Uterus (tissue), 4 donors: ENCODE measurements around the gene KCNQ1. TPM values are rescaled to one million over a fixed set of nuclear protein-coding genes. Genes with fewer than 3 reads are reported as not detected.

ENCODE experiments used
- DNase-seq, 2 donors: peaks; one replicate each; pipeline ENCODE4 v3.0.0-alpha.2; 2019 to 2020
- H3K27ac ChIP-seq, 2 donors: fragments of 200-600 bp; sonication (generic); 1 replicate in 1 of 2; 2 replicates in 1 of 2; pipeline ENCODE4 v1.5.1; 2016 to 2018
- H3K27me3 ChIP-seq, 2 donors: fragments of 200-600 bp; sonication (generic); one replicate each; pipeline ENCODE4 v1.5.1; 2018 to 2019; ENCODE audit warnings: control low read depth in 1 of 2
- H3K36me3 ChIP-seq, 2 donors: fragments of 200-600 bp; sonication (generic); one replicate each; pipeline ENCODE4 v1.5.1; 2019; ENCODE audit warnings: control low read depth in 1 of 2
- H3K4me1 ChIP-seq, 2 donors: fragments of 200-600 bp; sonication (generic); one replicate each; pipeline ENCODE4 v1.5.1; 2018 to 2019; ENCODE audit warnings: control low read depth in 1 of 2
- H3K4me3 ChIP-seq, 2 donors: fragments of 200-600 bp; sonication (generic); 1 replicate in 1 of 2; 2 replicates in 1 of 2; pipeline ENCODE4 v1.5.1; 2018 to 2019; ENCODE audit warnings: mild to moderate bottlenecking in 1 of 2
- H3K9me3 ChIP-seq, 2 donors: fragments of 200-600 bp; sonication (generic); one replicate each; pipeline ENCODE4 v1.5.1; 2019; ENCODE audit warnings: control low read depth in 1 of 2
- POLR2A ChIP-seq, 2 donors: fragments of 450-650 bp; IDR thresholded peaks; one replicate each; pipeline ENCODE4 v1.6.1; 2016; ENCODE audit warnings: antibody characterized with exemption in 2 of 2, mild to moderate bottlenecking in 1 of 2, moderate library complexity in 1 of 2
- intact Hi-C: fragments of 100-400 bp; cut with DNase I; formaldehyde crosslinking; loops from one replicate; pipeline ENCODE4 v1.15.1; 2023; ENCODE audit warnings: low total_unique reads
- total RNA-seq, 4 donors: library from RNA; depleted of rRNA in 3 of 4; stranded (reverse); fragments of >200 nt in 3 of 4; gene quantifications; one replicate each; pipeline versions ENCODE4 v1.1.0 to v1.2.4, GENCODE V29; 2014 to 2023
- TF ChIP-seq, protein P1 (sequence below), 4 experiments: fragments of 200-600 bp in 2 of 4; fragments of 450-650 bp in 2 of 4; sonication (generic) in 2 of 4; IDR thresholded peaks; one replicate each; pipeline ENCODE4 v1.5.1; 2016 to 2019; ENCODE audit warnings: antibody characterized with exemption in 4 of 4, mild to moderate bottlenecking in 2 of 4, moderate library complexity in 1 of 4
- donor health status: DM: yes; HTN: yes; CAD: no.

KCNQ1 gene
- total RNA-seq, 4 donors from 2014 or later, result 2.6 to 10.4 (median 5.4) TPM

DNA sequence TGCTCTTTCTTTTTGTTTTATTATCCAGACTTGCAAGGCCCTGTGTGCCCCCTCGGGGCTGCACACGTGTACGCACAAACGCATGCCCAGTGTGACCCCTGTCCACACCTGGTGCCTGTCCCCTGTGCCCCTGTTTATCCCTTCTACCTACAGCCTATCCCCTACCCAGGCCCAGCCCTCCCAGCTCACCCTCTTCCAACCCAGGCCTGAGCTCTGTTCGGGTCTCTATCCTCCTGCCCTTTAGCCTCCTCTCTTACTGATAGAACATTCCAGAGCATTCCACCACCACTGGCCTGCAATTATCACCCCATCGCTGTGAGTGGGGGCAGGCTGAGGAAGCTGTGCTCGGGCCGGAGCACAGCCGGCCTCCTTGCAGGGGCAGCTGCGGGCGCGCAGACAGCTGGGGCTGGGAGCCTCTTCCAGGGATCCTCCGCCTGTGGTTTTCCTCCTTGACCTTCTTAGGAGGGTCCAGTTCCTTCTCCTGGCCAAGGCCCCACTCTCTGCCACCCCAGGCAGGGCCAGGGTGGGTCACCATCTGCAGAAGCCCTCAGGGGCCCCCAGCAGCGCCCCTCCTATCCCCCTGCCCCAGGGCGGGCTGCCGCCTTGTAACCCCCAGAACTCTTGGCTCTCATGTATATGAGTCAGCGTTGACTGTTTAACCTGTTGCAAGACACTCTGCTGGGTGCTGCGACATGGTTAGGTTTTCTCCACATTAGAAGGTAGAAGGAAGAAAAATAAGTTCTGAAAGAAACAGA, 296.7 kb downstream of the KCNQ1 start:
- peak; percentile 56 to 57 for DNase-seq
- no peaks in the 10 kb centered on the region for H3K27me3 ChIP-seq
- peaks cover 0 to 10% of the 10 kb centered on the region in 2 donors for H3K4me1 ChIP-seq
- H3K36me3 ChIP-seq, result no peaks in the 10 kb centered on the region
- TF ChIP-seq, protein P1, sequence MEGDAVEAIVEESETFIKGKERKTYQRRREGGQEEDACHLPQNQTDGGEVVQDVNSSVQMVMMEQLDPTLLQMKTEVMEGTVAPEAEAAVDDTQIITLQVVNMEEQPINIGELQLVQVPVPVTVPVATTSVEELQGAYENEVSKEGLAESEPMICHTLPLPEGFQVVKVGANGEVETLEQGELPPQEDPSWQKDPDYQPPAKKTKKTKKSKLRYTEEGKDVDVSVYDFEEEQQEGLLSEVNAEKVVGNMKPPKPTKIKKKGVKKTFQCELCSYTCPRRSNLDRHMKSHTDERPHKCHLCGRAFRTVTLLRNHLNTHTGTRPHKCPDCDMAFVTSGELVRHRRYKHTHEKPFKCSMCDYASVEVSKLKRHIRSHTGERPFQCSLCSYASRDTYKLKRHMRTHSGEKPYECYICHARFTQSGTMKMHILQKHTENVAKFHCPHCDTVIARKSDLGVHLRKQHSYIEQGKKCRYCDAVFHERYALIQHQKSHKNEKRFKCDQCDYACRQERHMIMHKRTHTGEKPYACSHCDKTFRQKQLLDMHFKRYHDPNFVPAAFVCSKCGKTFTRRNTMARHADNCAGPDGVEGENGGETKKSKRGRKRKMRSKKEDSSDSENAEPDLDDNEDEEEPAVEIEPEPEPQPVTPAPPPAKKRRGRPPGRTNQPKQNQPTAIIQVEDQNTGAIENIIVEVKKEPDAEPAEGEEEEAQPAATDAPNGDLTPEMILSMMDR (IDR thresholded peaks at IDR 0.05), result no peak
- TF ChIP-seq POLR2A (IDR thresholded peaks at IDR 0.05), result no peak
- intact Hi-C loops, result no loop called here
- no peaks in the 10 kb centered on the region for H3K9me3 ChIP-seq
- no peak overlapping the region for H3K4me3 ChIP-seq
- peak overlapping the region; percentile 68 to 81 for H3K27ac ChIP-seq

DNA sequence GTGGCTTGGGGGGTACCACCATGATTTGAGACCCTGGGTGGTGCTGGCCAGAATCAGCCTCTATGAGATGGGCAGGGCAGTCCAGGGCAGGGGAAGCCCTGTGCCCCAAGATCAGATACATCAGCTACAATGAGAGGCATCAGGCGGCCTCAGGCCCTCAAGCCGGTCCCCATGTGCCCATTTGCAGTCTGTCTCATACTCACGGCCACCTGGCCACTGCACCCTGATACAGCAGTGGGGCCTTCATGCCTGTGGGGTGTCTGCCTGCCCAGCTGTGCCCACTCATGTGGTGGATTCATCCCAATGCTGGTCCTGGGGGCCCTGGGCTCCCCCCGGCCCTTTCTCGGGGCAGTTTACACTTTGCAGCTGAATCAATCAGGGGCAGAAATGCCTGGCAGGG, 297.4 kb downstream of the KCNQ1 start:
- peaks cover 0 to 10% of the 10 kb centered on the region in 2 donors for H3K4me1 ChIP-seq
- H3K27me3 ChIP-seq, result no peaks in the 10 kb centered on the region
- intact Hi-C loops, result no loop called here
- H3K4me3 ChIP-seq, result no peak overlapping the region
- peak overlapping the region; percentile 68 to 81 for H3K27ac ChIP-seq
- H3K36me3 ChIP-seq, result no peaks in the 10 kb centered on the region
- TF ChIP-seq, protein P1 (IDR thresholded peaks at IDR 0.05), result no peak
- TF ChIP-seq POLR2A (IDR thresholded peaks at IDR 0.05), result no peak
- H3K9me3 ChIP-seq, result no peaks in the 10 kb centered on the region
- no peak for DNase-seq

- TF ChIP-seq POLR2A (IDR thresholded peaks at IDR 0.05), result no peak
- TF ChIP-seq, protein P1 (IDR thresholded peaks at IDR 0.05), result no peak
- Histone ChIP-seq H3K27me3 (no peaks in the 10 kb centered on the region), H3K36me3 (no peaks in the 10 kb centered on the region), H3K27ac (peak overlapping the region; percentile 68 to 81), H3K4me3 (no peak overlapping the region), H3K9me3 (no peaks in the 10 kb centered on the region), H3K4me1 (peaks cover 0 to 10% of the 10 kb centered on the region in 2 donors)
- DNase-seq, result peak in 1 of 2 donors; percentile 19
- intact Hi-C loops, result no loop called here
Observed at GRCh38 chr11:2742611-2743426, 298.0 kb downstream of the KCNQ1 start.

DNA sequence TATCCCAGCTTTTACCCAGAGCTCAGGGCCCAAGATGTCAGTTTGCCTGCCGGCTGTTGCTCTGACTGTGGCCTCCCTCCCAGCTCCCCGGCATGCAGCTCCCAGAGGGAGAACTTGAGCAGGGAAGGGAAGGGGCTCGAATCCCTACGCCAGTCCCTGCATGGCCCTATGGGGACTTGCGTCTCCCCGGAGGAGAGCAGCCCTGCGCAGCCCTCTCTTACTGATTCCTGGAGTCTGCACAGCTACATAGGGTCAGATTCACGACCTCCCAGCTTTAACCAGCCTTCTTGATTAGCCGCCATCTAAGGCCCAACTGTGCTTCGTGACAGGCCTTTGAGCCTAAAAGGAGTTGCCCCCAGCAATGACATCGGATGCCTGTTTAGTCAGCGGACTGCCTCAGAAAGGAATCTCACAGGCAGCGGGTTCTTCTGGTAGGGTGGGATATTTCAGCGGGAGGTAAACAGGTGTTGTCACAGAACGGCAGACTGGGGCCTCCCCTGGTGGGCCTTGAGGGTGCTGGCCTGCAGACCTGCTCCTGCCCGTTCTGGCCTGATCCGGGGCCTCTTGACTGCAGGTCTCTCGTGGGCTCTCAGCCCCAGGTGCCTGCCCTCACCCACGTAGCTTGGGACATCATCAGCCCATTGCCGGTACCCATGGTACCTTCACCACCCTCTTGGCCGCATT, 298.8 kb downstream of the KCNQ1 start:
- TF ChIP-seq, protein P1 (IDR thresholded peaks at IDR 0.05), result no peak
- no peak for TF ChIP-seq POLR2A (IDR thresholded peaks at IDR 0.05)
- intact Hi-C loops, result no loop called here
- H3K27me3 ChIP-seq, result no peaks in the 10 kb centered on the region

More for the DNA sequence above, 298.8 kb downstream of the KCNQ1 start:
- H3K27ac ChIP-seq, result no peak overlapping the region
- no peaks in the 10 kb centered on the region for H3K9me3 ChIP-seq
- H3K4me1 ChIP-seq, result peaks cover 0 to 10% of the 10 kb centered on the region in 2 donors
- no peaks in the 10 kb centered on the region for H3K36me3 ChIP-seq
- no peak overlapping the region for H3K4me3 ChIP-seq
- DNase-seq, result peak in 1 of 2 donors; percentile 16
